Neural cell (in vitro differentiated cells): ENCODE measurements around the gene TYW1. TPM values are rescaled to one million over a fixed set of nuclear protein-coding genes. Genes with fewer than 3 reads are reported as not detected.

Experiments
- H2AFZ ChIP-seq: fragments of 200-600, 300-800 bp; sonication (generic), shearing (Covaris generic); 2 replicates; pipeline ENCODE4 v1.6.0; 2014; ENCODE audit warnings: low read depth, mild to moderate bottlenecking, antibody characterized with exemption, low read length, moderate library complexity
- H3F3A ChIP-seq: fragments of 200-600 bp; shearing (Covaris generic); 2 replicates; pipeline ENCODE4 v1.6.1; 2016; ENCODE audit warnings: mild to moderate bottlenecking, moderate library complexity, mixed read lengths, antibody characterized with exemption, low read length; ENCODE audit not compliant: insufficient read depth, poor library complexity, severe bottlenecking
- H3K27ac ChIP-seq: fragments of 200-600, 300-800 bp; sonication (generic), shearing (Covaris generic); 2 replicates; pipeline ENCODE4 v1.5.1; 2014; ENCODE audit warnings: mild to moderate bottlenecking, low read length, moderate library complexity
- H3K27me3 ChIP-seq: fragments of 300-800, 200-600 bp; sonication (generic), shearing (Covaris generic); 2 replicates; pipeline ENCODE4 v1.6.0; 2014; ENCODE audit warnings: mild to moderate bottlenecking, low read depth, low read length, moderate library complexity; ENCODE audit not compliant: insufficient read depth
- H3K36me3 ChIP-seq: fragments of 300-800, 200-600 bp; sonication (generic), shearing (Covaris generic); 2 replicates; pipeline ENCODE4 v1.5.1; 2014; ENCODE audit warnings: mild to moderate bottlenecking, antibody characterized with exemption, low read length, moderate library complexity; ENCODE audit not compliant: insufficient read depth
- H3K4me2 ChIP-seq: fragments of 300-800, 200-600 bp; sonication (generic), shearing (Covaris generic); 2 replicates; pipeline ENCODE4 v1.6.0; 2014; ENCODE audit warnings: mild to moderate bottlenecking, low read length
- H3K4me3 ChIP-seq: fragments of 300-800, 200-600 bp; sonication (generic), shearing (Covaris generic); 2 replicates; pipeline ENCODE4 v1.5.1; 2014; ENCODE audit warnings: mild to moderate bottlenecking, low read length, moderate library complexity
- H3K79me2 ChIP-seq: fragments of 200-600 bp; shearing (Covaris generic); replicated peaks from 2 replicates; pipeline ENCODE4 v1.6.0; 2014; ENCODE audit warnings: mild to moderate bottlenecking, low read length, moderate library complexity; ENCODE audit not compliant: insufficient read depth
- H3K9ac ChIP-seq: fragments of 300-800, 200-600 bp; sonication (generic), shearing (Covaris generic); 2 replicates; pipeline ENCODE4 v1.6.1; 2016; ENCODE audit warnings: mild to moderate bottlenecking, low read length, mixed read lengths
- H3K9me2 ChIP-seq: fragments of 200-600 bp; shearing (Covaris generic); 2 replicates; pipeline ENCODE4 v1.6.1; 2016; ENCODE audit warnings: mild to moderate bottlenecking, low read length, mixed read lengths; ENCODE audit not compliant: insufficient read depth
- H3K9me3 ChIP-seq: fragments of 200-600, 300-800 bp; sonication (generic), shearing (Covaris generic); 2 replicates; pipeline ENCODE4 v1.6.1; 2016; ENCODE audit warnings: mild to moderate bottlenecking, mixed run types, low read length, moderate library complexity, mixed read lengths
- H4K20me1 ChIP-seq: fragments of 200-600 bp; shearing (Covaris generic); 2 replicates; pipeline ENCODE4 v1.6.1; 2016; ENCODE audit warnings: mild to moderate bottlenecking, mixed run types; ENCODE audit not compliant: insufficient read depth
- EP300 ChIP-seq: fragments of 450-650 bp; conservative IDR thresholded peaks from 2 replicates; pipeline ENCODE4 v1.6.1; 2014; ENCODE audit warnings: antibody characterized with exemption, mild to moderate bottlenecking, moderate library complexity; ENCODE audit not compliant: poor library complexity, severe bottlenecking
- EZH2 ChIP-seq: fragments of 200-600, 300-800 bp; shearing (Covaris generic), sonication (generic); IDR thresholded peaks from 2 replicates; pipeline ENCODE4 v1.6.1; 2014; ENCODE audit warnings: antibody characterized with exemption, low read length, borderline replicate concordance, mild to moderate bottlenecking; ENCODE audit not compliant: insufficient read depth, poor library complexity, severe bottlenecking
- MXI1 ChIP-seq: fragments of 450-650 bp; conservative IDR thresholded peaks from 2 replicates; pipeline ENCODE4 v1.6.1; 2014; ENCODE audit warnings: antibody characterized with exemption, mild to moderate bottlenecking; ENCODE audit not compliant: poor library complexity, severe bottlenecking
- POLR2AphosphoS5 ChIP-seq: IDR thresholded peaks from 2 replicates; pipeline ENCODE4 v1.6.1; 2012
- RAD21 ChIP-seq: fragments of 450-650 bp; conservative IDR thresholded peaks from 2 replicates; pipeline ENCODE4 v1.6.1; 2014; ENCODE audit warnings: antibody characterized with exemption, mild to moderate bottlenecking, moderate library complexity
- SMC3 ChIP-seq: fragments of 450-650 bp; conservative IDR thresholded peaks from 2 replicates; pipeline ENCODE4 v1.6.1; 2014; ENCODE audit warnings: antibody characterized with exemption, mild to moderate bottlenecking, moderate library complexity; ENCODE audit not compliant: poor library complexity
- TAF1 ChIP-seq: IDR thresholded peaks from 2 replicates; pipeline ENCODE4 v1.6.1; 2012; ENCODE audit warnings: low read depth
- polyA plus RNA-seq: library from polyadenylated mRNA; depleted of rRNA; stranded (reverse); fragments of >200 nt; gene quantifications from 2 replicates; pipeline ENCODE4 v1.2.3, GENCODE V29; 2014
- TF ChIP-seq, protein P1 (sequence below): fragments of 450-650 bp; IDR thresholded peaks from 2 replicates; pipeline ENCODE4 v1.5.1; 2014; ENCODE audit warnings: antibody characterized with exemption, mild to moderate bottlenecking, moderate library complexity; ENCODE audit not compliant: poor library complexity, severe bottlenecking
- TF ChIP-seq, protein P2 (sequence below): IDR thresholded peaks from 2 replicates; pipeline ENCODE4 v1.6.1; 2012; ENCODE audit warnings: borderline replicate concordance

The TYW1 gene
- polyA plus RNA-seq, 1 donor from 2014 or later: 14.9 TPM

DNA sequence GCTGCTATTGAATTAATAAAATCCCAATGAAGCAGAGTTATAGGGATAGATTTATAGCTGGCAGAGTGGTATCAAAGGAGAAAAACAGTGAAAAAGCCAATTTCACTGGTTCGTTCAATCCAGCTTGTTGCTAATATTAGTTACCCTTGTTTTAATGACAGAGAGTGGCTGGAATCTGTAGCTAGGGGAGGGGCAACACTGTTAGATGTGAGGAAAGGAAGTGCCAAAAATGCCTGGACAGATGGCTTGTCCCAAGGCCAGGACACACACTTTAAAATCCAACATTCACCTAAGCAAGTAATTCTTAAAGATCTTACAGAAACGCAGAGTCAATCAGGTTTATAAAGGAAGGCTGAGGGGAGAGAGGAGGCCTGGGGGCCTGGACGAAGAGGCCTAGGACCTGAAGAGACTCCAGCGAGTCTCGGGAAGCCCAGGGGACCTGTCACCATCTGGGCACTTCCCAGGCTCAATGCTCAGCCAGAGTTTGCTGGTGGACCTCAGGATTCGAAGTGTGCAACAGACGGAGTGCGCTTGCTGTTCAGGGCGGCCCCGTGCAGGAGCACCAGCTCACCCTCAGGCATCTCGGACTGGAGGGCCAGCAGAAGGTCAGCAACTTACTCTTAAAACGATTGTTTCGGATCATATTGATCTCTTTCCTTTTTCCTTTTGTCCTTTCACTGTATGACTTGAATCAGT lies 38.9 kb upstream of the TYW1 start:
- no peak overlapping the region for H3K4me2 ChIP-seq
- no peaks in the 10 kb centered on the region for H3K27me3 ChIP-seq
- H3F3A ChIP-seq: no peaks in the 10 kb centered on the region
- H3K4me3 ChIP-seq: no peak overlapping the region
- peaks cover 4% of the 10 kb centered on the region for H3K36me3 ChIP-seq
- H3K27ac ChIP-seq: no peak overlapping the region
- H2AFZ ChIP-seq: no peak overlapping the region
- H3K9ac ChIP-seq: no peak overlapping the region
- no peaks in the 10 kb centered on the region for H4K20me1 ChIP-seq
- TF ChIP-seq SMC3 (no peak), RAD21 (no peak), POLR2AphosphoS5 (no peak), EZH2 (no peak), MXI1 (no peak), TAF1 (no peak), EP300 (no peak)
- no peaks in the 10 kb centered on the region for H3K9me2 ChIP-seq
- no peaks in the 10 kb centered on the region for H3K79me2 ChIP-seq
- no peaks in the 10 kb centered on the region for H3K9me3 ChIP-seq

GRCh38 chr7:66958538-66959350 lies 37.9 kb upstream of the TYW1 start:
- no peak overlapping the region for H2AFZ ChIP-seq
- TF ChIP-seq POLR2AphosphoS5 (no peak), EZH2 (no peak), TAF1 (no peak), MXI1 (no peak), SMC3 (no peak), RAD21 (no peak), EP300 (no peak)
- TF ChIP-seq, protein P1, sequence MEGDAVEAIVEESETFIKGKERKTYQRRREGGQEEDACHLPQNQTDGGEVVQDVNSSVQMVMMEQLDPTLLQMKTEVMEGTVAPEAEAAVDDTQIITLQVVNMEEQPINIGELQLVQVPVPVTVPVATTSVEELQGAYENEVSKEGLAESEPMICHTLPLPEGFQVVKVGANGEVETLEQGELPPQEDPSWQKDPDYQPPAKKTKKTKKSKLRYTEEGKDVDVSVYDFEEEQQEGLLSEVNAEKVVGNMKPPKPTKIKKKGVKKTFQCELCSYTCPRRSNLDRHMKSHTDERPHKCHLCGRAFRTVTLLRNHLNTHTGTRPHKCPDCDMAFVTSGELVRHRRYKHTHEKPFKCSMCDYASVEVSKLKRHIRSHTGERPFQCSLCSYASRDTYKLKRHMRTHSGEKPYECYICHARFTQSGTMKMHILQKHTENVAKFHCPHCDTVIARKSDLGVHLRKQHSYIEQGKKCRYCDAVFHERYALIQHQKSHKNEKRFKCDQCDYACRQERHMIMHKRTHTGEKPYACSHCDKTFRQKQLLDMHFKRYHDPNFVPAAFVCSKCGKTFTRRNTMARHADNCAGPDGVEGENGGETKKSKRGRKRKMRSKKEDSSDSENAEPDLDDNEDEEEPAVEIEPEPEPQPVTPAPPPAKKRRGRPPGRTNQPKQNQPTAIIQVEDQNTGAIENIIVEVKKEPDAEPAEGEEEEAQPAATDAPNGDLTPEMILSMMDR: no peak
- TF ChIP-seq, protein P2, sequence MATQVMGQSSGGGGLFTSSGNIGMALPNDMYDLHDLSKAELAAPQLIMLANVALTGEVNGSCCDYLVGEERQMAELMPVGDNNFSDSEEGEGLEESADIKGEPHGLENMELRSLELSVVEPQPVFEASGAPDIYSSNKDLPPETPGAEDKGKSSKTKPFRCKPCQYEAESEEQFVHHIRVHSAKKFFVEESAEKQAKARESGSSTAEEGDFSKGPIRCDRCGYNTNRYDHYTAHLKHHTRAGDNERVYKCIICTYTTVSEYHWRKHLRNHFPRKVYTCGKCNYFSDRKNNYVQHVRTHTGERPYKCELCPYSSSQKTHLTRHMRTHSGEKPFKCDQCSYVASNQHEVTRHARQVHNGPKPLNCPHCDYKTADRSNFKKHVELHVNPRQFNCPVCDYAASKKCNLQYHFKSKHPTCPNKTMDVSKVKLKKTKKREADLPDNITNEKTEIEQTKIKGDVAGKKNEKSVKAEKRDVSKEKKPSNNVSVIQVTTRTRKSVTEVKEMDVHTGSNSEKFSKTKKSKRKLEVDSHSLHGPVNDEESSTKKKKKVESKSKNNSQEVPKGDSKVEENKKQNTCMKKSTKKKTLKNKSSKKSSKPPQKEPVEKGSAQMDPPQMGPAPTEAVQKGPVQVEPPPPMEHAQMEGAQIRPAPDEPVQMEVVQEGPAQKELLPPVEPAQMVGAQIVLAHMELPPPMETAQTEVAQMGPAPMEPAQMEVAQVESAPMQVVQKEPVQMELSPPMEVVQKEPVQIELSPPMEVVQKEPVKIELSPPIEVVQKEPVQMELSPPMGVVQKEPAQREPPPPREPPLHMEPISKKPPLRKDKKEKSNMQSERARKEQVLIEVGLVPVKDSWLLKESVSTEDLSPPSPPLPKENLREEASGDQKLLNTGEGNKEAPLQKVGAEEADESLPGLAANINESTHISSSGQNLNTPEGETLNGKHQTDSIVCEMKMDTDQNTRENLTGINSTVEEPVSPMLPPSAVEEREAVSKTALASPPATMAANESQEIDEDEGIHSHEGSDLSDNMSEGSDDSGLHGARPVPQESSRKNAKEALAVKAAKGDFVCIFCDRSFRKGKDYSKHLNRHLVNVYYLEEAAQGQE: no peak
- H3K79me2 ChIP-seq: no peaks in the 10 kb centered on the region
- H3K27ac ChIP-seq: no peak overlapping the region
- H3K4me3 ChIP-seq: no peak overlapping the region
- H3K9me3 ChIP-seq: no peaks in the 10 kb centered on the region
- H3K27me3 ChIP-seq: no peaks in the 10 kb centered on the region
- peaks cover 4% of the 10 kb centered on the region for H3K36me3 ChIP-seq
- H3K9ac ChIP-seq: no peak overlapping the region
- no peaks in the 10 kb centered on the region for H4K20me1 ChIP-seq
- no peaks in the 10 kb centered on the region for H3K9me2 ChIP-seq
- no peaks in the 10 kb centered on the region for H3F3A ChIP-seq
- no peak overlapping the region for H3K4me2 ChIP-seq
